GM06990 (cell line): ENCODE measurements around the gene FOXK1.
A peak's percentile ranks its signal among the peaks of the same experiment; 100 is the strongest.
"Not testable (repeated sequence)": the region's sequence is repeated elsewhere in the genome, so short reads cannot be mapped to it uniquely, and the experiment has no call there.

Experiments
- DNase-seq: peaks from one replicate; pipeline ENCODE4 v3.0.0-alpha.2; 2011; ENCODE audit not compliant: insufficient read length; ENCODE audit errors: extremely low read depth
- H3K27me3 ChIP-seq: replicated peaks from 2 replicates; pipeline ENCODE4 v1.6.0; 2011; ENCODE audit warnings: low read length; ENCODE audit not compliant: control insufficient read depth, insufficient read depth
- H3K36me3 ChIP-seq: 2 replicates; pipeline ENCODE4 v1.5.1; 2011; ENCODE audit warnings: low read length; ENCODE audit not compliant: control insufficient read depth, insufficient read depth
- H3K4me3 ChIP-seq: replicated peaks from 2 replicates; pipeline ENCODE4 v1.5.1; 2011; ENCODE audit warnings: low read depth, mild to moderate bottlenecking, control low read depth, low read length
- TF ChIP-seq, protein P1 (sequence below): IDR thresholded peaks from 2 replicates; pipeline ENCODE4 v1.5.1; 2011; ENCODE audit warnings: low read length, control low read depth, mild to moderate bottlenecking, inconsistent platforms; ENCODE audit not compliant: insufficient read depth, poor library complexity, severe bottlenecking

The FOXK1 gene

DNA sequence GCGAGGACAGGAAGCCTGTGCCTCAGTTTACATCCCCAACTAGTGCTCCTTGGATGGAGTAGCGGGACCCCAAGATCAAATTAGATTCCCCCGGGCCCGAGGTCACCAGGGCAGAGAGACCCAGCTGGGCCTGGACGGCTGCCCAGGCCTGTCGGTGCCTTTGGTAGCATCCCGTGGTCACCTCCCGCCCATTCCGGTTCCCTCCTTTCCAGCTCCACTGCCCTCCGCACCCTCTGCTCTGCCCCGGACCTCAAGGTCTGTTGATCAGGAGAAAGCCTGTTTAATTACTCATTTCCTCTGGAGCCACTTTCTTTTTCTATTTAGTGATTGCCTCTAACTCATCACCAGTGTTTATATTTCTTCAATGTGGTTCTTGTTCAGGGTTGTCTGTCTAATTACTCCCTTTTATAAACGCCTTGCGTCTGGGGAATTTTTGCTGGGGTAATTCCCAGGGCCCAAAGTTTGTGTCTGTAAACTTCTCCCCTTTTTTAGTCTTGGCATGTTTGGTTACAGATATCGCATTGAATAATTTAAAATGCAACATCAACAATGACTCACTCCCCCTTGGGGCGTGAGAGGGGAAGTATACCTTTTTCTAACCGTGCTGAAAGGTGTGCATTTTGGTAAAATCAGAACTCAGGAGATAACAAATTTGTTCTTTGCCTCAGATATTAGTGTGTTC lies 1.9 kb downstream of the FOXK1 start:
- TF ChIP-seq, protein P1, sequence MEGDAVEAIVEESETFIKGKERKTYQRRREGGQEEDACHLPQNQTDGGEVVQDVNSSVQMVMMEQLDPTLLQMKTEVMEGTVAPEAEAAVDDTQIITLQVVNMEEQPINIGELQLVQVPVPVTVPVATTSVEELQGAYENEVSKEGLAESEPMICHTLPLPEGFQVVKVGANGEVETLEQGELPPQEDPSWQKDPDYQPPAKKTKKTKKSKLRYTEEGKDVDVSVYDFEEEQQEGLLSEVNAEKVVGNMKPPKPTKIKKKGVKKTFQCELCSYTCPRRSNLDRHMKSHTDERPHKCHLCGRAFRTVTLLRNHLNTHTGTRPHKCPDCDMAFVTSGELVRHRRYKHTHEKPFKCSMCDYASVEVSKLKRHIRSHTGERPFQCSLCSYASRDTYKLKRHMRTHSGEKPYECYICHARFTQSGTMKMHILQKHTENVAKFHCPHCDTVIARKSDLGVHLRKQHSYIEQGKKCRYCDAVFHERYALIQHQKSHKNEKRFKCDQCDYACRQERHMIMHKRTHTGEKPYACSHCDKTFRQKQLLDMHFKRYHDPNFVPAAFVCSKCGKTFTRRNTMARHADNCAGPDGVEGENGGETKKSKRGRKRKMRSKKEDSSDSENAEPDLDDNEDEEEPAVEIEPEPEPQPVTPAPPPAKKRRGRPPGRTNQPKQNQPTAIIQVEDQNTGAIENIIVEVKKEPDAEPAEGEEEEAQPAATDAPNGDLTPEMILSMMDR: peak; percentile 54
- H3K27me3 ChIP-seq: no peaks in the 10 kb centered on the region
- DNase-seq: peak; percentile 53
- no peaks in the 10 kb centered on the region for H3K36me3 ChIP-seq
- peak overlapping the region; percentile 88 for H3K4me3 ChIP-seq

DNA sequence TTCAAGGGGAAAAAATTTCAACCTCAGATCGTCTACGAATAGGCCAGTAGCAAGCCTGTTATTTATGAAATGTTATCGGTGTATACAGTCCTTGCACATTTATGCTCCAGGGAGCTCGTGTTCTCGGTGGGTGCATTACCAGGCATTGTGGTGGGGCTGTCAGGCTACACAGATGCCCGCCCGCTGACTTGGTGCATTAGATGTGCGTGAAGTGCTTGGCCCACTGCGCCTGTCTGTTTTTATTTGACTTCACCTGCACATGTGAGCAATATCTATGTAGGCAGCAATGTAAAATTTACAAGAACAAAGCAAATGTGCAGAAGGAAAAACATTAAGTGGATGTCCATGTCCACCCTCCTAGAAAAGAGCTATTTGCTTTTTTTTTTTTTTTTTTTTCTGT lies 2.8 kb downstream of the FOXK1 start:
- no peak for DNase-seq

DNA sequence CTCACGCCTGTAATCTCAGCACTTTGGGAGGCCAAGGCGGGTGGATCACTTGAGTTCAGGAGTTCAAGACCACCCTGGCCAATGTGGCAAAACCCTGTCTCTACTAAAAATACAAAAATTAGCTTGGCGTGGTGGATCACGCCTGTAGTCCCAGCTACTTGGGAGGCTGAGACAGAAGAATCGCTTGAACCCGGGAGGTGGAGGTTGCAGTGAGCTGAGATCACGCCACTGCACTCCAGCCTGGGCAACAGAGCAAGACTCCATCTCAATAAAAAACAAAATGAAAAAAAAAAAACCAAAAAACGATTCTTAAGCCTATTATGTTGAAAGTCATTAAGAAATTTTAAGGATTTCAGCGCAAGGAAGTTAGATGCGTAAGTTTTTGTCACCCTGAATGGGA lies 3.6 kb downstream of the FOXK1 start:
- DNase-seq, H3K27me3 ChIP-seq, H3K36me3 ChIP-seq: not testable (repeated sequence)

More for the DNA sequence above, 2.8 kb downstream of the FOXK1 start:
- TF ChIP-seq, protein P1: no peak
- H3K36me3 ChIP-seq: no peaks in the 10 kb centered on the region
- peak overlapping the region; percentile 88 for H3K4me3 ChIP-seq
- no peaks in the 10 kb centered on the region for H3K27me3 ChIP-seq

DNA sequence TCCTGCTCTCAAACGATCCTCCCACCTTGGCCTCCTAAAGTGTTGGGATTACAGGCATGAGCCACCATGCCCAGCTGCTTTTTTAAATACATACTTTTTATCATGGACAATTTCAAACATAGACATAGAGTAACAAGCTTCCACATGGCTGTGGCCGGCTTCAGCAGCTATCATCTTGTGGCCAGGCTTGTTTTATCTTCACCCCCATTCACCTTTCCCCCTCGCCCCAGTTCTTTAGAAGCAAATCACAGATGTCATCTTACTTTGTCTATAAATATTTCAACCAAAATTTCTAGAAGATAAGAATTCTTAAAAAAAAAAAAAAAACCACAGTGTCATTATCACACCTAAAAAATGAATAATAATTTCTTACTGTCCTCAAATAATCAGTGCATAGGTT lies 5.9 kb downstream of the FOXK1 start:
- Histone ChIP-seq H3K27me3 (no peaks in the 10 kb centered on the region), H3K4me3 (no peak overlapping the region), H3K36me3 (no peaks in the 10 kb centered on the region)
- TF ChIP-seq, protein P1: no peak
- DNase-seq: no peak

More for the DNA sequence above, 3.6 kb downstream of the FOXK1 start:
- not testable (repeated sequence) for H3K4me3 ChIP-seq

DNA sequence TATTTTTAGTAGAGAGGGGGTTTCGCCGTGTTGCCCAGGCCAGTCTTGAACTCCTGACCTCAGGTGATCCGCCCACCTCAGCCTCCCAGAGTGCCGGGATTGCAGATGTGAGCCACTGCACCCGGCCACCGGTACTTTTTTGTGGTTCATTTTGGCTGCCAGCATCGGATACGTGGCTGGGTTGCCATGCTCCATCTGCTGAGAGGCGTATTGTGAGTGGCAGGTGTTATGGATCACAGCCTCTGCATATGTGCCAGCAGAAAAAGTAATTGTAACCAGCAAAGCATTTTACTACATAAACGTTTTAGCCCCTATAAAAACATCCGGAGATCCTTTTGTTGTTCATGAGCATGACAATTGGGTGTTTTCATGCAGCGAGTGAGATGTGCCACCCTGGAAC lies 7.1 kb downstream of the FOXK1 start:
- DNase-seq: no peak
- no peaks in the 10 kb centered on the region for H3K27me3 ChIP-seq
- no peak overlapping the region for H3K4me3 ChIP-seq
- TF ChIP-seq, protein P1: no peak
- no peaks in the 10 kb centered on the region for H3K36me3 ChIP-seq

DNA sequence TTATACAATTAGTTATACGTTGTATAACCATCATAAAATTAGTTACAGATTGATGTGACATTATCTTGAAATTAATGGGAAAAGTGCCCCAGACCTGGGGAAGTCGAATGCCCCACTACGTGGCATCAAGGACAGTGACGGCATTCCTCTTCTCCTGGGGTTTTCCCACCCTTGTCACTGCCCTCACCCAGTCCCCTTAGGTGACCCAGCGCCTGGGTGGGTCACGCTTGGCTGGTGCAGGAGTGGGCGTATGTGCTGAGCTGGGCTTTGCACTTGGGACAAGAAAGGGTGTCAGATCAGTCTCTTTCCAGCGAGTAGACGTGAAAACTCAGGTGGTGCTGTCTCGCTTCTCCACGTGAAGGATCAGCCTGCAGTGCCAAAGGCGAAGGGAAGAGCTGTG lies 7.6 kb downstream of the FOXK1 start:
- Histone ChIP-seq H3K4me3 (no peak overlapping the region), H3K27me3 (no peaks in the 10 kb centered on the region), H3K36me3 (no peaks in the 10 kb centered on the region)
- TF ChIP-seq, protein P1: no peak
- peak; percentile 48 for DNase-seq
